ENCODE measurements around the gene CD27.

CD27 gene

DNA sequence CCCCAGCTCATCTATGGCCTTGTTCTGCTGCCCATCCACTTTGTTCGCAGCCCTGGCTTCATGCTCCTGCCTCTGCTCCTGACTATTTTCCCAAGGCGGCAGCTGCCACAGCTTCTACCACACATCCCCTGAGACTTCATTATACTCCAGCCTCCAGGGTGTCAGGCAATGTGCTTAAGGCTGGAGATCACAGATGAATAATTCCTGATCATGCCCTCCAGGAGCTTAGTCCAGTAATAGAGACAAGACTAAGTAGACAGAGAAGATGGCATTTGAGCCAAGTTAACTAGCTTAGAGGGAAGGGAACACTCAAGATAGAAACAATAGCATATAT is 14.2 kb downstream of the CD27 start:
- no peak for DNase-seq (ENCODE audit: low spot score)
- TF ChIP-seq, protein P1, sequence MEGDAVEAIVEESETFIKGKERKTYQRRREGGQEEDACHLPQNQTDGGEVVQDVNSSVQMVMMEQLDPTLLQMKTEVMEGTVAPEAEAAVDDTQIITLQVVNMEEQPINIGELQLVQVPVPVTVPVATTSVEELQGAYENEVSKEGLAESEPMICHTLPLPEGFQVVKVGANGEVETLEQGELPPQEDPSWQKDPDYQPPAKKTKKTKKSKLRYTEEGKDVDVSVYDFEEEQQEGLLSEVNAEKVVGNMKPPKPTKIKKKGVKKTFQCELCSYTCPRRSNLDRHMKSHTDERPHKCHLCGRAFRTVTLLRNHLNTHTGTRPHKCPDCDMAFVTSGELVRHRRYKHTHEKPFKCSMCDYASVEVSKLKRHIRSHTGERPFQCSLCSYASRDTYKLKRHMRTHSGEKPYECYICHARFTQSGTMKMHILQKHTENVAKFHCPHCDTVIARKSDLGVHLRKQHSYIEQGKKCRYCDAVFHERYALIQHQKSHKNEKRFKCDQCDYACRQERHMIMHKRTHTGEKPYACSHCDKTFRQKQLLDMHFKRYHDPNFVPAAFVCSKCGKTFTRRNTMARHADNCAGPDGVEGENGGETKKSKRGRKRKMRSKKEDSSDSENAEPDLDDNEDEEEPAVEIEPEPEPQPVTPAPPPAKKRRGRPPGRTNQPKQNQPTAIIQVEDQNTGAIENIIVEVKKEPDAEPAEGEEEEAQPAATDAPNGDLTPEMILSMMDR (IDR thresholded peaks at IDR 0.05; ENCODE audit: extremely low read depth, missing control alignments): no peak

DNA sequence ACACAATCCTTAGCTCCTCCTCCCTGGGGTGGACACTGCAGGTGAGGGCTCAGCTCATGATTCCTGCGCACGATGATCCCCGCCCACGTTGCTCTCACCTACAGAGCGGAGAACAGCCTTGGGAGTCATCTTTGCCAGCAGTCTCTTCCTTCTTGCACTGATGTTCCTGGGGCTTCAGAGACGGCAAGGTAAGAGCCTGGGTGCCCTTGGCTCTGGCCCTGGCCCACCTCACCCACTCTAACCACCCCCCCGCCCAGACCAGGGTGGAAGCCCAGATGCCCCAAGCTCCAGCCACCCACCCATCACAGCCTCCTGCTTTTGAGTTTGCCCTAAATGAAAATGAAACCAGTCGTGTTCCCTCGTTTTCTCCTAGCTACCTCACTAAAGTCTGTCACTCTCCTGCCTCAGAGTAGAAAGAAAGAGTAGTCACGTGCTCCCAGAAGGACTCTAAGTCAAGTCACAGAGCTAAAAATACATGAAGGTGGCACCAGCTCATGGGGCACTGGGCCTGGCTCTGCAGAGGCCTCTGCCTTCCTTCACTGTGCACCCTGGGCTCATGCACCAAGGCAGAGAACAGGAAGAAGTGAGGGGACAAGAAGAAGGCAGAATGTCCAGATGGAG is 16.1 kb downstream of the CD27 start:
- TF ChIP-seq, protein P1 (IDR thresholded peaks at IDR 0.05; ENCODE audit: extremely low read depth, missing control alignments): no peak
- no peak for DNase-seq (ENCODE audit: low spot score)

DNA sequence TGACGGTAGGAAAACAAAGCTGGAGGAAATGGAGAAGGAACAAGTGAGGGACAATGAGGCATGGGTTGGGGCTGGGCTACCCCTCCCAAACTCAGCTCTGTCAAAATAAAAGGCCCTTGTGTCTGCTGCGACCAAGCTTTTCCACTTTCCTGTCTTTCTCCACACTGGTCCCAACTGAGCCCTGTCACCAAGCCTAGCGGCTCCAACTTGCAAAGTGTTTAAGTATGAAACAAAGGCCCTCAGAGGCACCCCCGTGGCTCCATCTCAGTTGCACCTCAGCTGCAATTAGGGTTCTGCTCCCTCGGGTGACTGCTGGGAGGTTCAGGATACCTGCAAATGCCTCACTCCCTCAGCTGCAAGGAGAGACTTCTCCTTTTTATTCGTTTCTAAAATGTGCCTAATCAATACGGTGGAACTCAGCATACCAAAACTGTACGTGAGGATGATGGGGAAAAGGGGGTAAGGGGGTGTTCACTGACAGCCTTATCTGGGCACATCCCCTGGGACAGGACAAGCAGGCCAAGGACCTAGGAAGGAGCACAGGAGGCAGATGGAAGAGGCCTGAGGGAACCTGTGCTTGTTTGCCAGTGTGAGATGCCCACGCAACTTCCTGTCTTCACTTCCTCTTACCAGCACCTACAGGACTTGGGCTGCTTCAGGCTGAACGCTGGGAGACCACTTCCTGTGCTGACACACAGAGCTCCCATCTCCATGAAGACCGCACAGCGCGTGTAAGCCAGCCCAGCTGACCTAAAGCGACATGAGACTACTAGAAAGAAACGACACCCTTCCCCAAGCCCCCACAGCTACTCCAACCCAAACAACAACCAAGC is 16.9 kb downstream of the CD27 start:
- peak; percentile 82 for DNase-seq (ENCODE audit: low spot score)

DNA sequence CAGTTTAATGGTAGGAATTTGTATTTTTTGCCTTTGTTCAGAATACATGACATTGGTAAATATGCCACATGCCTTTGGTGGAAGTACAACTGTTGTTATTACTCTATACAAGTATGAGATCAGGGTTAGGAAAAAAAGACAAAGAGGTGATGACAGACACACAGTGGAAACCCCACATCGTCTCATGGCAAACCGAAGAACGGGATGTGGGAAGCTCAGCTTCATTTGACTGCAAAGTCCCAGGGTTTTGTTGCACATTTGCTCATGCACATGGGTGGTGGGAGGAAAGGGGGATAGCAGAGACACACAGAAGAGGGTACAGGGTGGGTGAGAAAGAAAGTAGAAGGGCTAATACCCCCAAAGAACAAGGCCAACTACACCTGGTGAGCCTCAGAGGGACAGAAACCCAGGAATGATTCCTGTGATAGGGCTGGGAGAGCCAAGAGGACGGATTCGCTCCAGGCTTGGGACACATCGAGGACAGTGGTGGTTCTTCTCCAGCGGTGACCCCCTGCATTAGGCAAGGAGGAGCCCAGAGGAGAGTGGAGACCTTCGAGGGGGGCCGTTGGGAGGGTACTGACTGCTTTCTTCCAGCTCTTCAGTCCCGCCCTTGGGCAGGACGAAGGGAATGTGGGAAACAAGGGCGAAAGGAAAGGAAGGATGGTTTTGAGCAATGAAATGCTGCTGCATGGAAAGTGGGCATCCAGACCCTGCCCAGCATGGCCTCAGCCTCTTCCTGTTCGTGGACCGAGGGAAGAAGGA is 17.7 kb downstream of the CD27 start:
- no peak for DNase-seq (ENCODE audit: low spot score)
- TF ChIP-seq, protein P1 (IDR thresholded peaks at IDR 0.05; ENCODE audit: extremely low read depth, missing control alignments): no peak

More for the DNA sequence above, 16.9 kb downstream of the CD27 start:
- TF ChIP-seq, protein P1 (IDR thresholded peaks at IDR 0.05; ENCODE audit: extremely low read depth, missing control alignments): no peak

DNA sequence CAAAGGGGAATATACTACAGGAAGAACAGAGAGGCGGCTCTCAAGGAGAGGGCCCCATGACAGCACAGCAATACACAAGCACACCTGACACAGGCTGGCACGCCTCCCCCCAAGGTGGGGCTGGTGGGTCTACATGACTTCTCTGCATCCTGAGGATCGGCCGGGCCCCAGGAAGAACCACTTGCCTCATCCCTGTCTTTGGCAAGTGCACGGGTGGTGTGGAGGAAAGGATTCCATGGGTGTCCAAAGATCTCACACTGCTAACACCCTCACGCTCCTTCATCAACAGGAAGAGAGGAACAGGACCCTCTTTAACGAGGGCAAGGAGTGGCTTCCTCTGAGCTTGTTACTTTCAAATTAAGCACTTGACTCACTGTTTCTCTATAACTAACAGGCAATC is 18.5 kb downstream of the CD27 start:
- TF ChIP-seq, protein P1 (IDR thresholded peaks at IDR 0.05; ENCODE audit: extremely low read depth, missing control alignments): no peak
- no peak for DNase-seq (ENCODE audit: low spot score)

DNA sequence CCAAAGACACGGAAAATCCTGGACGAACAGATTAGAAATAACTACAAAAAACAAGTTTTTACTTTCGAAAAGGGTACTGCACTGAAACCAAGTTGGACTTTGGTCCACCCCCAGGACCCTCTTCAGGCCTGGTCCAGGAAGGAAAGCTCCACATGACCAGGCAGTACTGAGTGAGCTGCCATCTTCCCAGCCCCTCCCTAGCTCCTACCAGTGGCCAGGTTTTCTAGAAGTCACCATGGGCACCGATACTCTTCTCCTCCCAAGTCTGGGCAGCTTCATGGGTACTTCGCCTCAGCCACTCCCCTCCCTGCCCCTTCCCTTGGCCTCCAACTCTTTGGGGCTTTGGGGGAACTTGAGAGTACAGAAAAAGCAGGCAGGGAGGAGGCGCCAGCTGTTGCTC is 19.1 kb downstream of the CD27 start:
- TF ChIP-seq, protein P1 (IDR thresholded peaks at IDR 0.05; ENCODE audit: extremely low read depth, missing control alignments): no peak
- DNase-seq (ENCODE audit: low spot score): no peak

DNA sequence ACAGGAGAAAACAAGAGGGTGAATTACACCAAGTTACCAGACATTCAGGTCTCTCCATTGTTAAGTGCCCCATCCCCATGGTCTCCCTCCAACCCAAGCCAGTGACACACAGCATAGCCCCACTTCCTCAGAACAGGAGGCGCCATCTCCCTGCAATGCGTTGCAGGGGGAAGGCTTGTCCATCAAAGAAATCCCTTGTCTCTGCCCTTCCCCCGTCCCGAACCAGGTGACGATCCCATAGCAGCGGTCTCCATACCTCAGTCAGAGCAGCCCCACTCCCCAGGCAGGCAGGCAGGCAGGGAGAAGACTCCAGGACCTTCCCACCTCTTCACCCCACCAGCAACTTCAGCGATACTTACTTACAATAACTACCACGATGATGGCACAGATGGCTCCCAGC is 19.8 kb downstream of the CD27 start:
- TF ChIP-seq, protein P1 (IDR thresholded peaks at IDR 0.05; ENCODE audit: extremely low read depth, missing control alignments): no peak
- no peak for DNase-seq (ENCODE audit: low spot score)
